Measurements from ENCODE around the gene LRRC75A.

The LRRC75A gene

DNA sequence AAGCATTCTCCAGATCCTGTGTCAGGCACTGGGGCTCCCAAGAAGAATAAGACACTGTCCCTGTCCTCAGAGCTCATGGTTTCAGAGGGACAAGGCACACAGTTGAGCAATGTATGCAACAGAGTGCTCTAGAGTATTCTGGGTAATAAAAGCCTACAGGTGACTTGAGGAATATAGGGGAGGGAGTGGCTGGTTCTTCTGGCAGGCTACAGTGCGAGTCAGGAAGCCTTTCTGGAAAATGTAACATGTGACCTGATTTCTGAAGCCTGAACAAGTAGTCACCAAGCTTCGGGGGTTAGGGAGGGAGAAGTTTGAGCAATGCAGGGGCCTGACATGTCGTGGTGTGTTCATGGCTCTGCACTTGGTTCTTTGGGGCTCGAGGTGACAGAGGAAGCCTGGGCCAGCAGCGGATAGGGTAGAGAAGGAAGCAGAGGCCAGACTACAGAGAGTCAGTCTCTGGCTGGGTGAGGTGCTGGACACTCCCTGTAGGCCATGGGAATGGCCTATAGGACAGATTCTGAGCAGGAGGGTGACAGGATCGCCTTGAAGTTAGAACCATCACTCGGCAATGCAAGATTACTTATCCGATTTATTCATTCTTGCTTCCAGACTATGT lies 16.0 kb upstream of the LRRC75A start:
- no peak overlapping the region for H3K4me3 ChIP-seq (ENCODE audit: low read depth, low read length)
- no peak for DNase-seq (ENCODE audit: low read depth)
- no peak for TF ChIP-seq CTCF (IDR thresholded peaks at IDR 0.05; ENCODE audit: insufficient read depth, low read depth, low read length, missing control alignments)

GRCh38 chr17:16506188-16506587 lies 14.2 kb upstream of the LRRC75A start:
- H3K4me3 ChIP-seq (ENCODE audit: low read depth, low read length), result no peak overlapping the region
- no peak for TF ChIP-seq CTCF (IDR thresholded peaks at IDR 0.05; ENCODE audit: insufficient read depth, low read depth, low read length, missing control alignments)
- DNase-seq (ENCODE audit: low read depth), result no peak

DNA sequence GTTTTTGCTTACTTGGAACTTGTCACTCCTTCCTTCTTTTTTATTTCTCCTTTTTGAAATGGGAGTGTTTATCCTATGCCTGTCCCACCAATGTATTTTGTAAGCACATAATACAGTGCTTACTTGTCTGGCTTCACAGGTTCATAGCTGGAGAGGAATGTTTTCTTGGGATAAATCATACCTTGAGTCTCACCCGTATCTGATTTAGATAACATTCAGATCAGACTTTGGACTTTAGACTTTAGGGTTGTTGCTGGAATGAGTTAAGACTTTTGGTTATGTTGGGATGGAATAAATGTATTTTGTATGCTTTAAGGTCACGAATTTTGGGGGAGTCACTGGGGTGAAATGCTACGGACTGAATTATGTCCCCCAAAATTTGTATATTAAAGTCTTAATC lies 13.0 kb upstream of the LRRC75A start:
- no peak for DNase-seq (ENCODE audit: low read depth)
- TF ChIP-seq CTCF (IDR thresholded peaks at IDR 0.05; ENCODE audit: insufficient read depth, low read depth, low read length, missing control alignments), result no peak
- no peak overlapping the region for H3K4me3 ChIP-seq (ENCODE audit: low read depth, low read length)

- no peak for DNase-seq (ENCODE audit: low read depth)
- no peak overlapping the region for H3K4me3 ChIP-seq (ENCODE audit: low read depth, low read length)
- no peak for TF ChIP-seq CTCF (IDR thresholded peaks at IDR 0.05; ENCODE audit: insufficient read depth, low read depth, low read length, missing control alignments)
These were observed 5.0 kb upstream of the LRRC75A start for GRCh38 chr17:16496820-16497489.

DNA sequence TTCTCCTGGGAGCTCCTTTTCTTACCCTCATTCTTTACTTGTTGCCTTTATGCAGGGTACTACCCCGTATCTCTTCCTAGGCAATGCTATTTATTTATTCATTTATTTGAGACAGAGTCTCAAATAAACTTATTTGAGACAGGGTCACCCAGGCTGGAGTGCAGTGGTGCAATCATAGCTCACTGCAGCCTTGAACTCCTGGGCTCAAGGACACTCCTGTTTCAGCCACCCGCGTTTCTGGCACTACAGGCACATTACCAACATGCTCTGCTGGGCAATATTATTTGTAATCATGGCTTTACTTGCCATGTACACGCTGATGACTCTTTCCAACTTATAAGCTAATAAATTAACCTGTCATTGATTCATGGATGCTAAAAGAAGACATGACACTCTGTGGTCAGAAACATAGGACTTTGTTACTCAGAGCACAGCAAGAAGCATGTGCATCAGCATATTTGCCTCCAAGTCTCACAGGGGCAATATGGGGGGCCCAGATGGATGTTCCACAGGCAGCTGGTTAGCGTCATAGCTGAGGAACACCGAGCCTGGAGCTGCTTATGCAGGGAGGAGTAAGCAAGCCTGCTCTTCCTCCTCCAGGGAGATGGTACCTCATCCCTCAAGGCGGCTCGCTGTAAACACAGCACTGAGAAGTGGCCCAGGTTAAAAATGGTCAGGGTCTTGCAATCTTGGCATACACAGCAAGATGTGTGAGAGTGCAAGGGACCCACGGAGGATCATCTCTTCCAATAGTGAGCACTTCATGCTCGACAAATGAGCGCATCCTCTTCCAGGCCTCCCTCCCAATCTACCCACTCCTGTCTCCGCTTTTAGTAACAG lies 4.2 kb upstream of the LRRC75A start:
- no peak for DNase-seq (ENCODE audit: low read depth)
- no peak overlapping the region for H3K4me3 ChIP-seq (ENCODE audit: low read depth, low read length)
- no peak for TF ChIP-seq CTCF (IDR thresholded peaks at IDR 0.05; ENCODE audit: insufficient read depth, low read depth, low read length, missing control alignments)

GRCh38 chr17:16495561-16495960 lies 3.6 kb upstream of the LRRC75A start:
- no peak overlapping the region for H3K4me3 ChIP-seq (ENCODE audit: low read depth, low read length)
- no peak for TF ChIP-seq CTCF (IDR thresholded peaks at IDR 0.05; ENCODE audit: insufficient read depth, low read depth, low read length, missing control alignments)

More at GRCh38 chr17:16495561-16495960, 3.6 kb upstream of the LRRC75A start:
- no peak for DNase-seq (ENCODE audit: low read depth)

Data from GM12865 (cell line).